ENCODE results near the gene STUB1.

DNA sequence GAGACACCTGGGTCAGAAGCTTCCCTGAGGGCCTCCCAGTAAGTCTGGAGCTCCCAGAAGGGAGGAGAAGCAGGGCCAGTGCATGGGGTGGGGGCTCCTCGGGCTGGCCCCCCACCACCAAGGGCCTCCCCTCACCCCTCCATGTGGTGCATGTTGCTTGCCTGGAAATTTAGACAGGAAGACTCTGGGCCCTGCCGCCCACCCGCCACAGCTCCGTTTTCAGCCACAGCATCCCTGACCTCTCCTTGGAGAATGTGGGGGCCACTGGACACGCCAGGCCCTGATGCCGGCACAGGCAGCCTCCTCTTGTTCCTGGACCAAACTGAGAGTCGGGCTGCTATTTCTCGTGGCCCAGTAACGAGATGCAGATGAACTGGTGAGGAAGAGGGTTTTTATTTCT lies 41.4 kb upstream of the STUB1 start:
- no peak for TF ChIP-seq EZH2 (IDR thresholded peaks at IDR 0.05; ENCODE audit: low read depth, unreplicated experiment)
- TF ChIP-seq, protein P1, sequence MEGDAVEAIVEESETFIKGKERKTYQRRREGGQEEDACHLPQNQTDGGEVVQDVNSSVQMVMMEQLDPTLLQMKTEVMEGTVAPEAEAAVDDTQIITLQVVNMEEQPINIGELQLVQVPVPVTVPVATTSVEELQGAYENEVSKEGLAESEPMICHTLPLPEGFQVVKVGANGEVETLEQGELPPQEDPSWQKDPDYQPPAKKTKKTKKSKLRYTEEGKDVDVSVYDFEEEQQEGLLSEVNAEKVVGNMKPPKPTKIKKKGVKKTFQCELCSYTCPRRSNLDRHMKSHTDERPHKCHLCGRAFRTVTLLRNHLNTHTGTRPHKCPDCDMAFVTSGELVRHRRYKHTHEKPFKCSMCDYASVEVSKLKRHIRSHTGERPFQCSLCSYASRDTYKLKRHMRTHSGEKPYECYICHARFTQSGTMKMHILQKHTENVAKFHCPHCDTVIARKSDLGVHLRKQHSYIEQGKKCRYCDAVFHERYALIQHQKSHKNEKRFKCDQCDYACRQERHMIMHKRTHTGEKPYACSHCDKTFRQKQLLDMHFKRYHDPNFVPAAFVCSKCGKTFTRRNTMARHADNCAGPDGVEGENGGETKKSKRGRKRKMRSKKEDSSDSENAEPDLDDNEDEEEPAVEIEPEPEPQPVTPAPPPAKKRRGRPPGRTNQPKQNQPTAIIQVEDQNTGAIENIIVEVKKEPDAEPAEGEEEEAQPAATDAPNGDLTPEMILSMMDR (conservative IDR thresholded peaks at IDR 0.05; ENCODE audit: low read depth in 2 of 2) = no peak
- no peak for TF ChIP-seq STAT1 (IDR thresholded peaks at IDR 0.05; ENCODE audit: unreplicated experiment)
- no peak for TF ChIP-seq EZH2phosphoT487 (IDR thresholded peaks at IDR 0.05; ENCODE audit: unreplicated experiment)
- TF ChIP-seq, protein P2, sequence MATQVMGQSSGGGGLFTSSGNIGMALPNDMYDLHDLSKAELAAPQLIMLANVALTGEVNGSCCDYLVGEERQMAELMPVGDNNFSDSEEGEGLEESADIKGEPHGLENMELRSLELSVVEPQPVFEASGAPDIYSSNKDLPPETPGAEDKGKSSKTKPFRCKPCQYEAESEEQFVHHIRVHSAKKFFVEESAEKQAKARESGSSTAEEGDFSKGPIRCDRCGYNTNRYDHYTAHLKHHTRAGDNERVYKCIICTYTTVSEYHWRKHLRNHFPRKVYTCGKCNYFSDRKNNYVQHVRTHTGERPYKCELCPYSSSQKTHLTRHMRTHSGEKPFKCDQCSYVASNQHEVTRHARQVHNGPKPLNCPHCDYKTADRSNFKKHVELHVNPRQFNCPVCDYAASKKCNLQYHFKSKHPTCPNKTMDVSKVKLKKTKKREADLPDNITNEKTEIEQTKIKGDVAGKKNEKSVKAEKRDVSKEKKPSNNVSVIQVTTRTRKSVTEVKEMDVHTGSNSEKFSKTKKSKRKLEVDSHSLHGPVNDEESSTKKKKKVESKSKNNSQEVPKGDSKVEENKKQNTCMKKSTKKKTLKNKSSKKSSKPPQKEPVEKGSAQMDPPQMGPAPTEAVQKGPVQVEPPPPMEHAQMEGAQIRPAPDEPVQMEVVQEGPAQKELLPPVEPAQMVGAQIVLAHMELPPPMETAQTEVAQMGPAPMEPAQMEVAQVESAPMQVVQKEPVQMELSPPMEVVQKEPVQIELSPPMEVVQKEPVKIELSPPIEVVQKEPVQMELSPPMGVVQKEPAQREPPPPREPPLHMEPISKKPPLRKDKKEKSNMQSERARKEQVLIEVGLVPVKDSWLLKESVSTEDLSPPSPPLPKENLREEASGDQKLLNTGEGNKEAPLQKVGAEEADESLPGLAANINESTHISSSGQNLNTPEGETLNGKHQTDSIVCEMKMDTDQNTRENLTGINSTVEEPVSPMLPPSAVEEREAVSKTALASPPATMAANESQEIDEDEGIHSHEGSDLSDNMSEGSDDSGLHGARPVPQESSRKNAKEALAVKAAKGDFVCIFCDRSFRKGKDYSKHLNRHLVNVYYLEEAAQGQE (IDR thresholded peaks at IDR 0.05; ENCODE audit: unreplicated experiment) = no peak
- TF ChIP-seq, protein P3, sequence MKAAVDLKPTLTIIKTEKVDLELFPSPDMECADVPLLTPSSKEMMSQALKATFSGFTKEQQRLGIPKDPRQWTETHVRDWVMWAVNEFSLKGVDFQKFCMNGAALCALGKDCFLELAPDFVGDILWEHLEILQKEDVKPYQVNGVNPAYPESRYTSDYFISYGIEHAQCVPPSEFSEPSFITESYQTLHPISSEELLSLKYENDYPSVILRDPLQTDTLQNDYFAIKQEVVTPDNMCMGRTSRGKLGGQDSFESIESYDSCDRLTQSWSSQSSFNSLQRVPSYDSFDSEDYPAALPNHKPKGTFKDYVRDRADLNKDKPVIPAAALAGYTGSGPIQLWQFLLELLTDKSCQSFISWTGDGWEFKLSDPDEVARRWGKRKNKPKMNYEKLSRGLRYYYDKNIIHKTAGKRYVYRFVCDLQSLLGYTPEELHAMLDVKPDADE (IDR thresholded peaks at IDR 0.05) = no peak
- no peak for TF ChIP-seq POLR2AphosphoS5 (IDR thresholded peaks at IDR 0.05; ENCODE audit: low read depth)
- TF ChIP-seq CREB1 (CRISPR knock-in tag; IDR thresholded peaks at IDR 0.05; ENCODE audit: low read depth) = no peak

Measured in GM23338 (cell line).